ENCODE measurements around the gene ATP5F1D. TPM values are rescaled to one million over a fixed set of nuclear protein-coding genes. Genes with fewer than 3 reads are reported as not detected.

Gene ATP5F1D
- total and polyA plus RNA-seq, 2 of the 13 experiments (the other 11 are each of a cell fraction or from before 2014, with no cell fraction given), result 39.4 to 78.7 TPM

DNA sequence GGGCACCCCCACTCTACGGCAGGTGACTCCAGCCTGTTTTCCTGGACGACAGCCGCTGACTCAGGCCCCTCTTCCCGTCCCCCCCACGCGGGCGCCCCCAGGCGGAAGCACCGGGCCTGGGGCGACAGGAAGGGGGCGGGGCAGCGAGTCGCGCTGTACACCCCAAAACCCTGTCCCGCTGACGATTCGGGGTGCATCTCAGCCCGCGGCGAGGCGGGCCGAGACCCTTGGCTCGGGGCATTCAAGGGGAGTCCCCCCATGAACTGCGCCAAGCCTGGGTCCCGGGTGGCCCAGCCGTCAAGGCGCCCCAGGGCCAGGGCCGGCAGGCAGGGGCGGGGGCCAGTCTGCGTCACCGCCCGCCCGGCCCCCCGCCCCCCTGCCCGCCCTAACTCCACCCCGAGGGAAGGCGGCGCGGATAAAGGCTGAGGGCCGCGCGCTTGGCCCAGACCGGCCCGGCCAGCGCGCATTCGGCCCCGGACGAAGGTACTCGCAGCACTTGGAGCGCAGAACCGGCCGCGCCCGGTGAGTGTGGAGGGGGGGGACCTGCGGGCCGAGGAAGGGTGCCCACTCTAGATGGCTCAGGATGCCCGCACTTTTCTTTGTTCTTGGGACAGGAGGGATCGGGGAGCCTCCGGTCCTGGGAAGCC lies 6.7 kb downstream of the ATP5F1D start, which contains the start of gene MIDN (continued):
- TF ChIP-seq REPIN1 (CRISPR knock-in tag; IDR thresholded peaks at IDR 0.05; ENCODE audit: borderline replicate concordance, low read depth) (no peak; the same call in 1 of the 2 replicates), ZNF569 (CRISPR knock-in tag; IDR thresholded peaks at IDR 0.05; ENCODE audit: borderline replicate concordance) (no peak), PPARG (CRISPR knock-in tag; conservative IDR thresholded peaks at IDR 0.05) (peak; percentile 27; the same call in 1 of the 2 replicates), ZNF572 (CRISPR knock-in tag; IDR thresholded peaks at IDR 0.05) (peak; percentile 87; the same call in 1 of the 2 replicates), DNMT1 (CRISPR knock-in tag; IDR thresholded peaks at IDR 0.05) (no peak), ZNF460 (CRISPR knock-in tag; IDR thresholded peaks at IDR 0.05; ENCODE audit: borderline replicate concordance) (peak; percentile 1; the same call in 1 of the 2 replicates), AKAP8 (CRISPR knock-in tag; IDR thresholded peaks at IDR 0.05) (peak; percentile 84; the same call in 1 of the 2 replicates), MNT (IDR thresholded peaks at IDR 0.05) (no peak), ZNF850 (CRISPR knock-in tag; conservative IDR thresholded peaks at IDR 0.05) (peak; percentile 86; the same call in 1 of the 2 replicates), GPBP1L1 (CRISPR knock-in tag; IDR thresholded peaks at IDR 0.05) (no peak), FOXK1 (CRISPR knock-in tag; IDR thresholded peaks at IDR 0.05; ENCODE audit: borderline replicate concordance, low read depth) (no peak), ELF4 (CRISPR knock-in tag; IDR thresholded peaks at IDR 0.05; ENCODE audit: borderline replicate concordance) (no peak), ZNF709 (CRISPR knock-in tag; IDR thresholded peaks at IDR 0.05) (no peak), ZNF253 (CRISPR knock-in tag; IDR thresholded peaks at IDR 0.05; ENCODE audit: borderline replicate concordance) (no peak), ONECUT2 (CRISPR knock-in tag; IDR thresholded peaks at IDR 0.05) (no peak), SMAD3 (CRISPR knock-in tag; IDR thresholded peaks at IDR 0.05) (0 out of 2 replicates have a peak, but pooled peaks have one; percentile 33), TFDP2 (CRISPR knock-in tag; IDR thresholded peaks at IDR 0.05) (0 out of 2 replicates have a peak, but pooled peaks have one; percentile 19), ZNF570 (CRISPR knock-in tag; IDR thresholded peaks at IDR 0.05; ENCODE audit: borderline replicate concordance) (no peak), PBX2 (CRISPR knock-in tag; IDR thresholded peaks at IDR 0.05) (no peak), PAWR (CRISPR knock-in tag; IDR thresholded peaks at IDR 0.05; ENCODE audit: borderline replicate concordance) (no peak)
- TF ChIP-seq, protein P1, sequence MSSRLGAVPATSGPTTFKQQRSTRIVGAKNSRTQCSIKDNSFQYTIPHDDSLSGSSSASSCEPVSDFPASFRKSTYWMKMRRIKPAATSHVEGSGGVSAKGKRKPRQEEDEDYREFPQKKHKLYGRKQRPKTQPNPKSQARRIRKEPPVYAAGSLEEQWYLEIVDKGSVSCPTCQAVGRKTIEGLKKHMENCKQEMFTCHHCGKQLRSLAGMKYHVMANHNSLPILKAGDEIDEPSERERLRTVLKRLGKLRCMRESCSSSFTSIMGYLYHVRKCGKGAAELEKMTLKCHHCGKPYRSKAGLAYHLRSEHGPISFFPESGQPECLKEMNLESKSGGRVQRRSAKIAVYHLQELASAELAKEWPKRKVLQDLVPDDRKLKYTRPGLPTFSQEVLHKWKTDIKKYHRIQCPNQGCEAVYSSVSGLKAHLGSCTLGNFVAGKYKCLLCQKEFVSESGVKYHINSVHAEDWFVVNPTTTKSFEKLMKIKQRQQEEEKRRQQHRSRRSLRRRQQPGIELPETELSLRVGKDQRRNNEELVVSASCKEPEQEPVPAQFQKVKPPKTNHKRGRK (CRISPR knock-in tag; IDR thresholded peaks at IDR 0.05), result no peak
- TF ChIP-seq, protein P2, sequence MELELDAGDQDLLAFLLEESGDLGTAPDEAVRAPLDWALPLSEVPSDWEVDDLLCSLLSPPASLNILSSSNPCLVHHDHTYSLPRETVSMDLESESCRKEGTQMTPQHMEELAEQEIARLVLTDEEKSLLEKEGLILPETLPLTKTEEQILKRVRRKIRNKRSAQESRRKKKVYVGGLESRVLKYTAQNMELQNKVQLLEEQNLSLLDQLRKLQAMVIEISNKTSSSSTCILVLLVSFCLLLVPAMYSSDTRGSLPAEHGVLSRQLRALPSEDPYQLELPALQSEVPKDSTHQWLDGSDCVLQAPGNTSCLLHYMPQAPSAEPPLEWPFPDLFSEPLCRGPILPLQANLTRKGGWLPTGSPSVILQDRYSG (CRISPR knock-in tag; IDR thresholded peaks at IDR 0.05), result no peak

All from HepG2 (cell line).